ENCODE measurements around the gene DOCK11. TPM values are rescaled to one million over a fixed set of nuclear protein-coding genes. Genes with fewer than 3 reads are reported as not detected.

DOCK11 gene
- total and polyA plus RNA-seq, 10 of the 15 experiments (the other 5 are each of a cell fraction or from before 2014, with no cell fraction given) = 16.3 to 30.7 (median 19.8) TPM

- no peaks in the 10 kb centered on the region for H3K27me3 ChIP-seq (replicated peaks in 1 of 2; ENCODE audit: control insufficient read depth in 2 of 2, insufficient read depth in 2 of 2, low read length in 1 of 2)
- BruUV-seq (replicated peaks) = no TSS peak
- H3K9me3 ChIP-seq (replicated peaks; ENCODE audit: control insufficient read depth, insufficient read depth, low read length) = no peaks in the 10 kb centered on the region
- no peaks in the 10 kb centered on the region for H3K4me1 ChIP-seq (ENCODE audit: control insufficient read depth, insufficient read depth, low read length)
- no peak overlapping the region for H3K27ac ChIP-seq (ENCODE audit: control insufficient read depth, insufficient read depth)
- no peak overlapping the region for H3K9ac ChIP-seq (ENCODE audit: control insufficient read depth, insufficient read depth, low read length)
- no peak for DNase-seq (ENCODE audit: low read depth, low spot score)
- 54% methylated on average over 3 of the region's 3 CpGs for WGBS (ENCODE audit: insufficient coverage, insufficient replicate concordance, low lambda C conversion rate, missing lambda C conversion rate)
- CTCF ChIA-PET = interaction anchor here (0.8 to 2.1 kb wide), 2 partner anchors 9 to 55 kb away, joined by 4 to 11 read pairs; no protein-coding TSS in a partner anchor
- POLR2A ChIA-PET = no interaction called here
- no peak for FAIRE-seq
- no peaks in the 10 kb centered on the region for H4K20me1 ChIP-seq (ENCODE audit: control insufficient read depth, insufficient read depth)
- H3K36me3 ChIP-seq (ENCODE audit: control insufficient read depth in 2 of 2, insufficient read depth in 2 of 2, low read length in 1 of 2) = 0 out of 4 replicates have a peak, but pooled peaks cover 0 to 2% of the 10 kb centered on the region in 2 experiments
- intact Hi-C loops (cut with micrococcal nuclease; ENCODE audit: unreplicated experiment) (no loop called here), in situ Hi-C loops (cut with MboI) (no loop called here)
- no peaks in the 10 kb centered on the region for H3K79me2 ChIP-seq (ENCODE audit: control insufficient read depth, insufficient read depth, low read length)
- H3K4me2 ChIP-seq (ENCODE audit: control insufficient read depth, insufficient read depth) = no peak overlapping the region
- H3K4me3 ChIP-seq = no peak overlapping the region
- ATAC-seq = no peak
- RAD21 ChIA-PET (ENCODE audit: unreplicated experiment) = no interaction called here
- H2AFZ ChIP-seq (ENCODE audit: control insufficient read depth, low read depth, low read length) = no peak overlapping the region
- SMC1A ChIA-PET (ENCODE audit: uncharacterized antibody, unreplicated experiment) = no interaction called here
- TF ChIP-seq SMARCA5 (IDR thresholded peaks at IDR 0.05) (no peak), ASH2L (IDR thresholded peaks at IDR 0.05; ENCODE audit: borderline replicate concordance, low read depth) (no peak), RUNX3 (IDR thresholded peaks at IDR 0.05; ENCODE audit: low read length) (no peak), PRDM15 (CRISPR knock-in tag; IDR thresholded peaks at IDR 0.05) (no peak), MEF2B (IDR thresholded peaks at IDR 0.05; ENCODE audit: partially characterized antibody, poor library complexity, severe bottlenecking) (no peak), SIX5 (IDR thresholded peaks at IDR 0.05; ENCODE audit: low read depth, low read length, severe bottlenecking) (no peak), NBN (IDR thresholded peaks at IDR 0.05) (no peak), TAF1 (IDR thresholded peaks at IDR 0.05; ENCODE audit: borderline replicate concordance, low read depth, low read length) (no peak), RBBP5 (conservative IDR thresholded peaks at IDR 0.05) (no peak), BMI1 (IDR thresholded peaks at IDR 0.05; ENCODE audit: borderline replicate concordance) (no peak), USF1 (IDR thresholded peaks at IDR 0.05; ENCODE audit: borderline replicate concordance, extremely low read length, insufficient read depth, low read depth, low read length) (no peak), MAX (IDR thresholded peaks at IDR 0.05; ENCODE audit: low read depth, low read length) (no peak), HCFC1 (IDR thresholded peaks at IDR 0.05; ENCODE audit: low read length) (no peak), SMAD5 (IDR thresholded peaks at IDR 0.05; ENCODE audit: low read depth) (no peak)
- TF ChIP-seq, protein P1, sequence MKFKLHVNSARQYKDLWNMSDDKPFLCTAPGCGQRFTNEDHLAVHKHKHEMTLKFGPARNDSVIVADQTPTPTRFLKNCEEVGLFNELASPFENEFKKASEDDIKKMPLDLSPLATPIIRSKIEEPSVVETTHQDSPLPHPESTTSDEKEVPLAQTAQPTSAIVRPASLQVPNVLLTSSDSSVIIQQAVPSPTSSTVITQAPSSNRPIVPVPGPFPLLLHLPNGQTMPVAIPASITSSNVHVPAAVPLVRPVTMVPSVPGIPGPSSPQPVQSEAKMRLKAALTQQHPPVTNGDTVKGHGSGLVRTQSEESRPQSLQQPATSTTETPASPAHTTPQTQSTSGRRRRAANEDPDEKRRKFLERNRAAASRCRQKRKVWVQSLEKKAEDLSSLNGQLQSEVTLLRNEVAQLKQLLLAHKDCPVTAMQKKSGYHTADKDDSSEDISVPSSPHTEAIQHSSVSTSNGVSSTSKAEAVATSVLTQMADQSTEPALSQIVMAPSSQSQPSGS (IDR thresholded peaks at IDR 0.05; ENCODE audit: low read length) = no peak
- TF ChIP-seq, protein P2, sequence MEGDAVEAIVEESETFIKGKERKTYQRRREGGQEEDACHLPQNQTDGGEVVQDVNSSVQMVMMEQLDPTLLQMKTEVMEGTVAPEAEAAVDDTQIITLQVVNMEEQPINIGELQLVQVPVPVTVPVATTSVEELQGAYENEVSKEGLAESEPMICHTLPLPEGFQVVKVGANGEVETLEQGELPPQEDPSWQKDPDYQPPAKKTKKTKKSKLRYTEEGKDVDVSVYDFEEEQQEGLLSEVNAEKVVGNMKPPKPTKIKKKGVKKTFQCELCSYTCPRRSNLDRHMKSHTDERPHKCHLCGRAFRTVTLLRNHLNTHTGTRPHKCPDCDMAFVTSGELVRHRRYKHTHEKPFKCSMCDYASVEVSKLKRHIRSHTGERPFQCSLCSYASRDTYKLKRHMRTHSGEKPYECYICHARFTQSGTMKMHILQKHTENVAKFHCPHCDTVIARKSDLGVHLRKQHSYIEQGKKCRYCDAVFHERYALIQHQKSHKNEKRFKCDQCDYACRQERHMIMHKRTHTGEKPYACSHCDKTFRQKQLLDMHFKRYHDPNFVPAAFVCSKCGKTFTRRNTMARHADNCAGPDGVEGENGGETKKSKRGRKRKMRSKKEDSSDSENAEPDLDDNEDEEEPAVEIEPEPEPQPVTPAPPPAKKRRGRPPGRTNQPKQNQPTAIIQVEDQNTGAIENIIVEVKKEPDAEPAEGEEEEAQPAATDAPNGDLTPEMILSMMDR (IDR thresholded peaks at IDR 0.05 in 2 of 3, conservative IDR thresholded peaks at IDR 0.05 in 1 of 3; ENCODE audit: control insufficient read depth in 2 of 3, extremely low read depth in 1 of 3, insufficient read depth in 1 of 3, low read depth in 3 of 3, low read length in 3 of 3) = no peak
Observed at GRCh38 chrX:118593407-118593806, 97.8 kb downstream of the DOCK11 start.
